Dendritic cell treated with granulocyte-macrophage colony-stimulating factor and Interleukin-4, amounts not matched to agents 40 ng/mL and 50 ng/mL, for 4 days (primary cell): ENCODE data around the gene CD72.
A peak's percentile ranks its signal among the peaks of the same experiment; 100 is the strongest.
"Not testable (repeated sequence)": the region's sequence is repeated elsewhere in the genome, so short reads cannot be mapped to it uniquely, and the experiment has no call there.

Experiments
- H3K27ac Mint-ChIP-seq: one replicate; pipeline ENCODE4 v1.8.0; 2022; ENCODE audit warnings: mild to moderate bottlenecking, mixed read lengths
- H3K27me3 Mint-ChIP-seq: one replicate; pipeline ENCODE4 v1.8.0; 2022; ENCODE audit warnings: mild to moderate bottlenecking, mixed read lengths
- H3K36me3 Mint-ChIP-seq: one replicate; pipeline ENCODE4 v1.8.0; 2022; ENCODE audit warnings: low read depth, mixed read lengths
- H3K4me1 Mint-ChIP-seq: one replicate; pipeline ENCODE4 v1.8.0; 2022; ENCODE audit warnings: low read depth, mixed read lengths
- H3K4me3 Mint-ChIP-seq: one replicate; pipeline ENCODE4 v1.8.0; 2022; ENCODE audit warnings: mild to moderate bottlenecking, moderate library complexity, mixed read lengths
- H3K9me3 Mint-ChIP-seq: one replicate; pipeline ENCODE4 v1.8.0; 2022; ENCODE audit warnings: mixed read lengths
- intact Hi-C: fragments of 100-400 bp; cut with micrococcal nuclease; formaldehyde crosslinking; loops from one replicate; pipeline ENCODE4 v1.15.0; 2022

The CD72 gene

DNA sequence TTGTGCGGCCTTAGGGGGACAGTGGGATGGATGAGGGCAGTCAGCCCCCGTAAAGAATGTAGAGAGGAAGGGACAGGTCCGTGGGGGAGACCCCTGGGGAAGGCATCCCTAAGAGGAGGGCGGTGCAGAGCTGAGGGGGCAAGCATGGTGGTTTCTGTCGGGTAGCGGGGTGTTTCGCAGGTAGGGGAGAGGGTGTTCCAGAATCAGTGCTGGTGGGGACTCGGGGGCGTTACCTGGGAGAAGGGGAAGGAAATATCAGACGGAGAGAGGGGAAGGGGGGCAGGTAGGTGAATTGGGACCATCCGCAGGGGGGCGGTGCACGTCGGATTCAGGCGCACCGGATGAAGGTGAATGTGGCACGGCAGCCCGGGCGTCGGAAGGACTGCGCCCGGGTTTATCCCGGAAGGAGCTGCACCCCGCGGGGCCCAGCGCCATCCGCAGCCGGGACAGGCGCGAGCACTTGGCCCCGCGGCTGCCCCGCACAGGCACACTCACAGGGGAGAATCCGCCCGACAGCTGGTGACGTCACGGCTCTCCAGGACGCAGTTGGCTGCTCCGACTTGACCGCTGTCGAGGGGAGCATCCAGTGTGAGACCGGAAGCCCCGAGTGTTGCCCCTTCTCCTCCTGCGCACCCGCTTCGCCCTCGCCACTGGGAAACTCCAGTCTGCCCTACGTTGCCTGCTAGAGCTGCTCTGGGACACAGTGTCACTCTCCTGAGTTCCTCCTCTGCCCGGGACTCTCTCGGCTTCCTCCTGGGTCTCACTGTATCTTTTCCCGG lies 1.3 kb downstream of the CD72 start:
- peak overlapping the region; percentile 60 for H3K4me3 Mint-ChIP-seq
- no peaks in the 10 kb centered on the region for H3K9me3 Mint-ChIP-seq
- peaks cover 40% of the 10 kb centered on the region for H3K27me3 Mint-ChIP-seq
- intact Hi-C loops = no loop called here
- H3K36me3 Mint-ChIP-seq = no peaks in the 10 kb centered on the region
- peak overlapping the region; percentile 76 for H3K27ac Mint-ChIP-seq
- peaks cover 53% of the 10 kb centered on the region for H3K4me1 Mint-ChIP-seq

DNA sequence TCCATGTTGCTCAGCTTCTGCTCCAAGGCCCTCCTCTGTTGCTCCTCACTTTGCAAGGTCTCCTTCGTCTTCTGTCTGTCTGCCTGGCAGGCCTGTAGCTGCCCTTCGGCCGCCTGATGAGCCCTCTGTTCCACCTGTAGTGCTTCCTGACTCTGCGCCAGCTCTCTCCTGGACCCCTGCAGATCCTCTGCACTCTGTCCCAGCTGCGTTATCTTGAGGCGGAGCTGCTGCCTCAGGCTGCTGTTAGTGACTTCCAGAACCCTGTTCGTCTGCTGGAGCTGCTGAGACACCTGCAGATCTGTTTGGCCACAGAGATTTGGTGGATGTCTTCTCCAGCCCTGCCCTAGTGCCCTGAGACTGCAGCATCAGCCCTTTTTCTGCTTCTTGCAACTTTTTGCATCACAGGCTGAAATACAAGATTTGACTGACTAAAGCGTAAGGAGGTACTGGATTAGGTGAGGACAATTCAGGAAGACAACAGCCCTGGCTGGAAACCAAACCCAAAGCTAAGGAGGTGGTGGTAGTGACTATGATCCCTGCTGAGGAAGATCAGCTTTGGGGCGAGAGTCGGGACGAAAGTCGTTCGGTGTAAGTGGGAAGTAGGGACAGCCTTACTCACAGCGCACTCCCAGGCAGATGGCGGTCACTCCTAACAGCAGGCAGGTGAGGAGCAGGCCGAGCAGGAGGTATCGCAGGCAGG lies 2.1 kb downstream of the CD72 start:
- intact Hi-C loops = no loop called here
- peaks cover 49% of the 10 kb centered on the region for H3K4me1 Mint-ChIP-seq
- H3K27ac Mint-ChIP-seq = peak overlapping the region; percentile 76
- H3K36me3 Mint-ChIP-seq = no peaks in the 10 kb centered on the region
- H3K4me3 Mint-ChIP-seq = peak overlapping the region; percentile 60
- no peaks in the 10 kb centered on the region for H3K9me3 Mint-ChIP-seq
- peaks cover 37% of the 10 kb centered on the region for H3K27me3 Mint-ChIP-seq

DNA sequence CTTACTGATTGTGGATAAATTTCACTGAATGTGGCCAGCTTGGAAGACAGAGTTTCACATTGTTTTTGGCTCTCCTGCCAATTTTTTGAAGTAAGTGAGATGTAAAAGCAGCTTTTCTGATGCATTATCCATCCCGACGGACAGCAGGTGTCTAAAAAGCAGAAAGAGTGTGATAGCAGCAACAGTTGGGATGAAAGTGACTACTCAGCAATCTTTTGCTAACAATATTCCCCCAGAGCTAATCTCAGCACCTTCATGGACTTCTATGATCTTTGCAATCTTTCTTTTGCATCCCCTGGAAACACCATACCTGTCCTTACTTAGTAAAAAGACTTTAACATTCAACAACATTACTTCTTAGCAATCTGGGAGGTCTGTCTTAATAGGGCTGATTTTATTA lies 5.4 kb downstream of the CD72 start:
- intact Hi-C loops = no loop called here
- H3K36me3 Mint-ChIP-seq = peaks cover 29% of the 10 kb centered on the region
- no peak overlapping the region for H3K27ac Mint-ChIP-seq
- H3K9me3 Mint-ChIP-seq = no peaks in the 10 kb centered on the region
- peaks cover 35% of the 10 kb centered on the region for H3K27me3 Mint-ChIP-seq
- H3K4me3 Mint-ChIP-seq = no peak overlapping the region
- H3K4me1 Mint-ChIP-seq = peaks cover 31% of the 10 kb centered on the region

DNA sequence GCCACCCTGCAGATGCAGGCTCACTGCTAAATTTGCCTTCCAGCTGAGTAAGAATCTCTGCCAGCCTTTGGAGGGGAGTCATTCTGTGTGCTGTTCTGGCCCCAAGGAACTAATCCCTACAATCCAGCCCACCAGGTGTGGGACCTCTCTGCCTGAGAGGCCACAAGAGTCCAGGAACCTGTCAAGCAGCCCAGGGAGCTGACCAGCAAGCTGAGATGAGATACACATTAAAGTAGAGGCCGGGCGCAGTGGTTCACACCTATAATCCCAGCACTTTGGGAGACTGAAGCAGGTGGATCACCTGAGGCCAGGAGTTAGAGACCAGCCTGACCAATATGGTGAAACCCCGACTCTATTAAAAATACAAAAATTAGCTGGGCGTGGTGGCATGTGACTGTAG lies 6.1 kb downstream of the CD72 start:
- Mint-ChIP-seq H3K4me1 (peaks cover 29% of the 10 kb centered on the region), H3K36me3 (peaks cover 37% of the 10 kb centered on the region), H3K27me3 (peaks cover 28% of the 10 kb centered on the region)
- H3K9me3 Mint-ChIP-seq, H3K27ac Mint-ChIP-seq, intact Hi-C loops, H3K4me3 Mint-ChIP-seq: not testable (repeated sequence)

DNA sequence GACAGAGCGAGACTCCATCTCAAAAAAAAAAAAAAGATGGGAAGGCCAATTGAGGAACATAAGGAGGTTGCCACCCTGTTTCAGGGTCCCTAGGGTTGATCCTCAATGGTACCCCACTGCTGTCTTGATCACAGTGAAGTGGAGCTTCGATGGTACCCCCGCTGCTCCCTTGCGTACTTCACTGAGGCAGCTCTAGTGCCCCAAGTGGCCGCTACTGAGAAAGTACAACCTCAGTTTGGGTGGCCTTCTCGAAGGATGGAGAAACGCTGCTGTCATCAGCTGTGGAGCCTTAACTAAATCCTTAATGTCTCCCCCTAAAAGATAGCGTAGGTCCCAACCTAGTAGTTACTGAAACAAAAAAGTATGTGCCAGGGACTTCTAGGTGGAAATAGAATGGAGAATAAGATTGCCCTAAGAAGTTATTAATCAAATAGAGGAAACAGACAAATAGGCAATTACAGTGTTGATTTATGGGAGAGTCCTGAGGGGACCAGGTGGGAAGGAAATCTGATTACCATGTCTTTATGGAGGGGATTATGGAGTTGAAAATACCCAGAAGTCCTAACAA lies 6.9 kb downstream of the CD72 start:
- Mint-ChIP-seq H3K36me3 (peaks cover 42% of the 10 kb centered on the region), H3K27me3 (peaks cover 20% of the 10 kb centered on the region), H3K27ac (no peak overlapping the region), H3K9me3 (no peaks in the 10 kb centered on the region), H3K4me3 (no peak overlapping the region), H3K4me1 (peaks cover 27% of the 10 kb centered on the region)
- intact Hi-C loops = no loop called here

DNA sequence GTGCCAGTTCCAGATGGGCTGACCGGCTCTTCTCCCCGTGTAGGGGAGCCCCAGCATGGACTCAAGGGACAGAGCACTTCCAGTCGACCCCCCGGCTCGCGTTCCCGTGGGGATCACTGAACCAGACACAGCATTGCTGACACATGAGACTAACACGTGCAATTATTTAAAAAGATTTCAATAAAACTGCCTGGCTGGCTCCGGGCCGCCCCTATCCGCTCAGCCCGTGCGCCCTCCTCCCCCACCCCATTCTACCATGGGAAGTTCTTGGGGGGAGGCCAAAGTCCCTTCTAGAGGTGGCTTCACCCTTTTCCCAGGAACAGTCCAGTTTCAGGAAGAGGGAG lies 8.4 kb downstream of the CD72 start:
- no peaks in the 10 kb centered on the region for H3K9me3 Mint-ChIP-seq
- H3K4me1 Mint-ChIP-seq = peaks cover 22% of the 10 kb centered on the region
- no peak overlapping the region for H3K4me3 Mint-ChIP-seq
- intact Hi-C loops = no loop called here
- H3K36me3 Mint-ChIP-seq = peaks cover 42% of the 10 kb centered on the region
- no peak overlapping the region for H3K27ac Mint-ChIP-seq
- H3K27me3 Mint-ChIP-seq = peaks cover 11% of the 10 kb centered on the region

DNA sequence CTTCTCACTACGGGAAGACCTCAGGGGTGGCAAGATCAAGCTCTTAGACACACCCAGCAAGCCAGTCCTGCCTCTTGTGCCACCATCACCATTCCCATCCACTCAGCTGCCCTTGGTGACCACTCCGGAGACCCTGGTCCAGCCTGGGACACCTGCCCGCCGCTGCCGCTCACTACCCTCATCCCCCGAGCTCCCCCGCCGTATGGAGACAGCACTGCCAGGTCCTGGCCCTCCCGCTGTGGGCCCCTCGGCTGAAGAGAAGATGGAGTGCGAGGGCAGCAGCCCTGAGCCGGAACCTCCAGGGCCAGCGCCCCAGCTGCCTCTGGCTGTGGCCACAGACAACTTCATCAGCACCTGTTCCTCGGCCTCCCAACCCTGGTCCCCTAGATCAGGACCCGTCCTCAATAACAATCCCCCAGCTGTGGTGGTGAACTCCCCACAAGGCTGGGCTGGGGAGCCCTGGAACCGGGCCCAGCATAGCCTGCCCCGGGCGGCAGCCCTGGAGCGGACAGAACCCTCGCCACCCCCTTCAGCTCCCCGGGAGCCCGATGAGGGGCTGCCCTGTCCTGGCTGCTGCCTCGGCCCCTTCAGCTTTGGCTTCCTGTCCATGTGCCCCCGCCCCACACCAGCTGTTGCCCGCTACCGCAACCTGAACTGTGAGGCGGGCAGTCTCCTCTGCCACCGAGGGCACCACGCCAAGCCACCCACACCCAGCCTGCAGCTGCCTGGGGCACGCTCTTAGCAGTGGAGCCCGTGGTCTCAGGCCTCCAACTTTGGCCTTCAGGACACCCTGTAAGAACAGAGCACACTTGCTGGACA lies 9.0 kb downstream of the CD72 start:
- intact Hi-C loops = no loop called here
- peaks cover 47% of the 10 kb centered on the region for H3K36me3 Mint-ChIP-seq
- H3K9me3 Mint-ChIP-seq = no peaks in the 10 kb centered on the region
- H3K27ac Mint-ChIP-seq = no peak overlapping the region
- peaks cover 5% of the 10 kb centered on the region for H3K27me3 Mint-ChIP-seq
- H3K4me1 Mint-ChIP-seq = peaks cover 25% of the 10 kb centered on the region
- no peak overlapping the region for H3K4me3 Mint-ChIP-seq

DNA sequence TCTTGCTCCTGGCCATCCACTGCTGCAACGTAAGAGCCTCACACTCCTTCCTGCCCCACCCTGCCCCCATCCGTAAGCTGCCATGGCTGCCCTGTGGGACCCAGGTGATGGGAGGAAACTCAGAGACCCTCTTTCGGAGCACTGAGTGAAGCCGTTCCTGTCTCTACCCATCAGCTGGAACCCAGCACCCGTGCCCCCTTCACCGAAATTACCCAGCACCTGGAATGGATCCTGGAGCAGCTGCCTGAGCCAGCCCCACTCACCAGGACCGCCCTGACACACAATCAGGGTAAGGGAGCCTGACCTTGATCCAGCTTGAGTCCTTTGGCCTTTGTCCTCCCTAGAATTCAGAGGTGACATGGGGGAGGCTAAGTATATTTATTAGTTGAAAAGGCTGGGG lies 10.0 kb downstream of the CD72 start:
- Mint-ChIP-seq H3K36me3 (peaks cover 49% of the 10 kb centered on the region), H3K27ac (no peak overlapping the region), H3K27me3 (peaks cover 1% of the 10 kb centered on the region), H3K9me3 (no peaks in the 10 kb centered on the region), H3K4me1 (peaks cover 34% of the 10 kb centered on the region), H3K4me3 (no peak overlapping the region)
- intact Hi-C loops = no loop called here

DNA sequence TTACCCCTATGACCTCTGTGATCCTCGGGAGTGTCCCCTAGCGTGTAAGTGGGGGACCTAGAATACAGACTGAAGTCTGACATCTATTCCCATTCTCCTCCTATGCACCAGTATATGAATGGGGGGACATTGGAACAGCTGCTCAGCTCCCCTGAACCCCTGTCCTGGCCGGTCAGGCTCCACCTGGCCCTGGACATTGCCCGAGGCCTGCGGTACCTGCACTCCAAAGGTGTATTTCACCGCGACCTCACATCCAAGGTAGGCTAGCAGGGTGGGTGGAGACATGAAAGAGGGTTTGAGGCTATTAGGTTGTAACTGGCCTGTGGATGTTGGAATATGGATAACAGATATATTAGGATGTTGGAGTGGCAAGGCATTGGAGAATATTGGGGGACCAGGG lies 11.5 kb downstream of the CD72 start:
- Mint-ChIP-seq H3K4me3 (no peak overlapping the region), H3K36me3 (peaks cover 49% of the 10 kb centered on the region), H3K9me3 (no peaks in the 10 kb centered on the region), H3K27me3 (no peaks in the 10 kb centered on the region), H3K4me1 (peaks cover 42% of the 10 kb centered on the region), H3K27ac (no peak overlapping the region)
- intact Hi-C loops = no loop called here

DNA sequence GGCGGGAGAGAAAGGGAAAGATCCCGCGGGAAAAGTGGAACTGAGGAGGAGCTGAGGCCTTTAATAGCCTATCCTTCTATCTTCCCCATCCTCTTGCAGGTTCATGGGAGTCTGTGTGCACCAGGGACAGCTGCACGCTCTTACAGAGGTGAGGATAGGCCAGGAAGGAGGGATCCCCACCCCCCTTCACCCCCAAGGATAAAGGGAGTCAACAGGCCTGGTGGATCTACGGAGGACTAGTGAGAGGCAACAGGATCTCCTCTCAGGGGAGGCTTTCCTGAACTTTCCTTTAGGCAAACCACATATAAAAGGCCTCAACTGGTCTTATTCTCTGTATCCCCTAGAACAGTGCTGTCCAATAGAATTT lies 12.1 kb downstream of the CD72 start:
- Mint-ChIP-seq H3K27me3 (no peaks in the 10 kb centered on the region), H3K4me1 (peaks cover 42% of the 10 kb centered on the region)
- intact Hi-C loops = no loop called here

DNA sequence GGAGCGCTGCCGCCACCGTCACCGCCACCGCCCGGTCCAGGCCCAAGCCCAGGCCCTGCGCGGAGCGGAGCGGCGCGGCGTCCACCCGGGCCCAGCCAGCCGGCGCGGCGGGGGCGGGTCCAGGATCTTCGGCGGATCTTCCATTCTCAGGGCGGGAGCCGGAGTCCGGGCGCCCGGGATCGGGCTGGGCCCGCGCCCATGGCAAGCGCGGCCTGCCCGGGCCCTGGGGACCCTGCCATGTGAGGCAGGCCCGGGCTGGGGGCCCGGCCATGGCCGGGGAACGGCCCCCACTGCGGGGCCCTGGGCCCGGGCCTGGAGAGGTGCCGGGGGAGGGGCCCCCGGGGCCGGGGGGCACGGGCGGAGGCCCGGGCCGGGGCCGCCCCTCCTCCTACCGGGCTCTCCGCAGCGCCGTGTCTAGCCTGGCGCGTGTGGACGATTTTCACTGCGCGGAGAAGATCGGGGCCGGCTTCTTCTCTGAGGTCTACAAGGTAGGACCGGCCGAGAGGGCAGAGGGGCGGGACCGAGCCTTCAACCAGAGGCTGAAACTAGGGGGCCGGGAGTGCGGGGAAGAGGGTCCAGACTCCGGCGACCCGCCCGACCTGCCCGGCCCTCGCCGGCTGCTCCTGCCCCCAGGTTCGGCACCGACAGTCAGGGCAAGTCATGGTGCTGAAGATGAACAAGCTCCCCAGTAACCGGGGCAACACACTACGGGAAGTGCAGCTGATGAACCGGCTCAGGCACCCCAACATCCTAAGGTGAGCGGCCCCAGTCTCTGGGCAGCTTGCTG lies 12.7 kb downstream of the CD72 start:
- H3K9me3 Mint-ChIP-seq = no peaks in the 10 kb centered on the region
- intact Hi-C loops = loop anchor here (2.0 kb wide), 1 partner anchor 53 kb away; the partner anchor contains the start of genes CCDC107 and RMRP
- H3K27ac Mint-ChIP-seq = peak overlapping the region; percentile 28
- H3K27me3 Mint-ChIP-seq = no peaks in the 10 kb centered on the region
- peaks cover 42% of the 10 kb centered on the region for H3K4me1 Mint-ChIP-seq
- peaks cover 47% of the 10 kb centered on the region for H3K36me3 Mint-ChIP-seq
- H3K4me3 Mint-ChIP-seq = peak overlapping the region; percentile 78

More for the DNA sequence above, 12.1 kb downstream of the CD72 start:
- Mint-ChIP-seq H3K9me3 (no peaks in the 10 kb centered on the region), H3K36me3 (peaks cover 49% of the 10 kb centered on the region), H3K27ac (peak overlapping the region; percentile 28), H3K4me3 (peak overlapping the region; percentile 78)

DNA sequence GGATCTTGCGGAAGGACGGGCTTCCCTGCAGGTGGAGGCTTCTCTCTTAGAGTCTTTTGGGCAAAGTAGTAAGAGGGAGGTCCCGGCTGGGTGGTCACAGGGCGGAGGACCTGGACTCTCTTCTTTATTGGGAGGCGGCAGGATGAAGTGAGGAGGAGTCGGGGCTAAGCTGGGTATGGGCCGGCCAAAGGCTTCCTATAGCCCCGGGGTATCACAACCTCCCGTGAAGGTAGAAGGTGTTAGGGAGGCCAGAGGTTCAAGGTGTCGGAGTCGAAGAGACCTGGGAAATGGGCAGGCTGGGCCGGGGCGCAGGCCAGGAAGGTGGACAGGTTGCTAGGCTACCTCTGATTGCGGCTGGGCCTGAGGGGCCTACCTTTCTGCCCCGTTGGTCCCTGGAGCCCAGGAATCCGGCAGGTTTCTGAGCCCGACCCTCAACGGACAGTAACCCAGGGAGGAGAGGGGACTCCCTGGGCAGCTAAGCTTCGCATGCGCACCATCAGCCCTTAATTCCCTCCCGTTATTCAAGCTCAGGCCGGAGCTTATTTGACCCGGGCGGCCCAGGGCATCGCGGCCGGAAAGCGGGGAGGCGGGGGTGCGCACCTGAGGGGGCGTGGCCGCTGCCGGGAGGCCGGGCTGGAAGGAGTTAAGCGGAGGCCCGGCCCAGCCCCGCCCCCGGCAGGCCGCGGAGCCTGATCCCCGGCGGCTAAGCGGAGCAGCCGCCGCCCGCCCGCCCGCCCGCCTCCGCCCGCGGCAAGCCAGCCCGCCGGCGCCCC lies 13.4 kb downstream of the CD72 start, which contains the start of gene TESK1:
Gene TESK1 (plus strand): TSS at position 685 of the 773 bp plus-strand sequence. CDS start 358 bp downstream, outside the sequence.
- H3K27ac Mint-ChIP-seq = peak within 1 kb of the TSS; percentile 94
- intact Hi-C loops = loop anchor here (1.0 to 2.0 kb wide), 3 partner anchors 42 to 128 kb away; partner anchors contain the start of genes CCDC107, CREB3, RMRP and TLN1
- peaks cover 50% of the 10 kb centered on the region for H3K4me1 Mint-ChIP-seq
- H3K36me3 Mint-ChIP-seq = peaks cover 39% of the 10 kb centered on the region
- H3K9me3 Mint-ChIP-seq = no peaks in the 10 kb centered on the region
- H3K27me3 Mint-ChIP-seq = no peaks in the 10 kb centered on the region
- H3K4me3 Mint-ChIP-seq = peak within 1 kb of the TSS; percentile 96
